ENCODE results near the gene ERGIC1. TPM values are rescaled to one million over a fixed set of nuclear protein-coding genes. Genes with fewer than 3 reads are reported as not detected.

Gene ERGIC1
- total and polyA plus RNA-seq, 9 donors, result 41.7 to 147 (median 92.3) TPM

GRCh38 chr5:172834415-172835289 is 601 bp downstream of the ERGIC1 start:
- WGBS, 3 donors, result 0% methylated on average over 12 to 32 of the region's 32 CpGs
- no peaks in the 10 kb centered on the region for H3K27me3 ChIP-seq
- peaks cover 13% of the 10 kb centered on the region for H3K4me1 ChIP-seq (ENCODE audit: insufficient read depth)
- peak in 2 of 5 donors; percentile 43 to 48 for DNase-seq
- TF ChIP-seq POLR2A (IDR thresholded peaks at IDR 0.05), result no peak
- TF ChIP-seq CTCF (IDR thresholded peaks at IDR 0.05), result peak in 1 of 3 donors; percentile 6
- peak overlapping the region; percentile 71 for H3K4me3 ChIP-seq
- intact Hi-C loops (cut with DNase I), result loop anchor here in 1 of 4 donors (10.0 kb wide), 1 partner anchor 60 kb away; the partner anchor contains the start of gene DUSP1
- no peaks in the 10 kb centered on the region for H3K36me3 ChIP-seq
- peak overlapping the region; percentile 43 to 58 for H3K27ac ChIP-seq
- H3K9me3 ChIP-seq, result no peaks in the 10 kb centered on the region

- intact Hi-C loops (cut with DNase I), result loop anchor here in 1 of 4 donors (10.0 kb wide), 1 partner anchor 61 kb away; the partner anchor contains the start of gene DUSP1
- peaks cover 19% of the 10 kb centered on the region for H3K4me1 ChIP-seq (ENCODE audit: insufficient read depth)
- H3K9me3 ChIP-seq, result no peaks in the 10 kb centered on the region
- H3K4me3 ChIP-seq, result peak overlapping the region; percentile 71
- H3K27ac ChIP-seq, result peak overlapping the region in 1 of 2 donors; percentile 43
- DNase-seq, result no peak
- TF ChIP-seq CTCF (IDR thresholded peaks at IDR 0.05) (no peak), EP300 (IDR thresholded peaks at IDR 0.05) (no peak), POLR2A (IDR thresholded peaks at IDR 0.05) (no peak)
- 42 to 65% (median 44%) methylated on average over 13 of the region's 13 CpGs for WGBS, 3 donors
- H3K27me3 ChIP-seq, result no peaks in the 10 kb centered on the region
- H3K36me3 ChIP-seq, result no peaks in the 10 kb centered on the region
Observed at GRCh38 chr5:172835290-172835993, 1.4 kb downstream of the ERGIC1 start.

GRCh38 chr5:172835994-172836356 is 1.9 kb downstream of the ERGIC1 start:
- Histone ChIP-seq H3K9me3 (no peaks in the 10 kb centered on the region), H3K27ac (no peak overlapping the region), H3K4me3 (no peak overlapping the region), H3K36me3 (no peaks in the 10 kb centered on the region), H3K27me3 (no peaks in the 10 kb centered on the region), H3K4me1 (ENCODE audit: insufficient read depth) (peaks cover 24% of the 10 kb centered on the region)
- no peak for TF ChIP-seq POLR2A (IDR thresholded peaks at IDR 0.05)
- intact Hi-C loops (cut with DNase I), result loop anchor here in 1 of 4 donors (10.0 kb wide), 1 partner anchor 61 kb away; the partner anchor contains the start of gene DUSP1
- WGBS, 3 donors, result 84 to 96% (median 92%) methylated on average over 4 of the region's 4 CpGs
- no peak for DNase-seq

- intact Hi-C loops (cut with DNase I), result loop anchor here in 1 of 4 donors (10.0 kb wide), 1 partner anchor 63 kb away; the partner anchor contains the start of gene DUSP1
- TF ChIP-seq EP300 (IDR thresholded peaks at IDR 0.05), result no peak
- TF ChIP-seq CTCF (IDR thresholded peaks at IDR 0.05), result no peak
- no peak for TF ChIP-seq POLR2A (IDR thresholded peaks at IDR 0.05)
- Histone ChIP-seq H3K36me3 (no peaks in the 10 kb centered on the region), H3K27me3 (no peaks in the 10 kb centered on the region), H3K27ac (peak overlapping the region in 1 of 2 donors; percentile 17), H3K4me3 (no peak overlapping the region), H3K9me3 (no peaks in the 10 kb centered on the region), H3K4me1 (ENCODE audit: insufficient read depth) (peaks cover 24% of the 10 kb centered on the region)
- peak in 2 of 5 donors; percentile 48 to 68 for DNase-seq
- WGBS, 3 donors, result 23 to 30% (median 27%) methylated on average over 7 of the region's 7 CpGs
Observed at GRCh38 chr5:172837640-172838039, 3.6 kb downstream of the ERGIC1 start.

Measured in ovary (tissue), 9 donors.